Measurements from ENCODE around the gene SOWAHB.

DNA sequence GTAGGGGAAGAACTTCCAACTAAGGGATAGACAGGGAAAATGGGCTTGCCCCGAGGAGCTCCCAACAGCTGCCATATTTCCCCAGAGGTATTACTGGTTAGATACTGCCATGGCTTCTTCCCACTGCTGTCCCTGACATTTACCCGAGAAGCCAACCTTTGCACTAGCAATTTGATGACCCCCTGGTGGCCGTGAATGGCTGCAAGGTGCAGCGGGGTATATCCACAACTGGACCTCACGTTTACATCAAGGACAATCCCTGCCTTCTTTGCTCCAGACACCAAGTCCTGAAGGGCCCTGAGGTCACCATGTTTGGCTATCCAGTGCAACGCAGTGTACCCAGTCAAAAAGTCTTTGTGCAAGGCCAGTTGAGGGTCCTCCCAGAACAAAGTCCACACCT is 2.3 kb downstream of the SOWAHB start:
- TF ChIP-seq GATA3 (IDR thresholded peaks at IDR 0.05; ENCODE audit: low read depth, low read length) (no peak), GATA2 (IDR thresholded peaks at IDR 0.05; ENCODE audit: low read depth, low read length) (no peak)

Data from SH-SY5Y (cell line).